ENCODE measurements around the gene NAT16.
"Not testable (repeated sequence)": the region's sequence is repeated elsewhere in the genome, so short reads cannot be mapped to it uniquely, and the experiment has no call there.

The NAT16 gene

DNA sequence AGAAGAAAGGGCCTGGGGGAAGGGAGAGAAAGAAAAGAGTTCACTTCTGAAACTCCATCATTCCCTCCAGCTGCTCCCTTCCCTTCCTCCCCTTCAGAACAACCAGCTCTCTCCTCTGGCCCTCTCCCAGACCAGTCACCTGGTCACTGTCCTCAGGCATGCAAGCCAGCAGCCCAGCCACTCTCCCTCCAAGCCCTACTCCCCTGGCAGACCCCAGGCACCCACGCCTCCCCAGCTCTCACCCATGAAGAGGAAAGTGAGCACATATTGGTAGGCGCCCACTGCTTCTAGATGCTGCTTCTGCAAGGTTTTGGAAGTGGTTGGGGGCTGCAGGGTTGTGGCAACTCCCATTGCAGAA is 20.4 kb upstream of the NAT16 start:
- Histone ChIP-seq H3K9me3 (ENCODE audit: control insufficient read depth, insufficient read depth, low read length) (no peaks in the 10 kb centered on the region), H3K27me3 (ENCODE audit: control insufficient read depth, insufficient read depth, low read length) (peaks cover 8% of the 10 kb centered on the region), H3K4me1 (ENCODE audit: control insufficient read depth, insufficient read depth, low read length) (peaks cover 3% of the 10 kb centered on the region), H3K36me3 (ENCODE audit: control insufficient read depth, insufficient read depth, low read length) (no peaks in the 10 kb centered on the region), H3K4me3 (ENCODE audit: low read depth, low read length) (peak overlapping the region; percentile 60), H3K9ac (ENCODE audit: low read depth, low read length) (no peak overlapping the region)

DNA sequence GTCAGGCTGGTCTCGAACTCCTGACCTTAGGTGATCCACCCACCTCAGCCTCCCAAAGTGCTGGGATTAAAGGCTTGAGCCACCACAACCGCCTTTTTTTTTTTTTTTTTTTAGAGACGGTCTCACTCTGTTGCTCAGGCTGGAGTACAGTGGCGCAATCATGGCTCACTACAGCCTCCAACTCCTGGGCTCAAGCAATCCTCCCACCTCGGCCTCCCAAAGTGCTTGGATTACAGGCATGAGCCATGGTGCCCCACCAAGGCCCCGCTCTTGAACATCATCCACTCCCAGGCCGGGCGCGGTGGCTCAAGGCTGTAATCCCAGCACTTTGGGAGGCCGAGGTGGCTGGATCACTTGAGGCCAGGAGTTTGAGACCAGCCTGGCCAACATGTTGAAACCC is 19.4 kb upstream of the NAT16 start:
- H3K4me3 ChIP-seq (ENCODE audit: low read depth, low read length); H3K9ac ChIP-seq (ENCODE audit: low read depth, low read length); H3K36me3 ChIP-seq (ENCODE audit: control insufficient read depth, insufficient read depth, low read length); H3K27me3 ChIP-seq (ENCODE audit: control insufficient read depth, insufficient read depth, low read length); H3K9me3 ChIP-seq (ENCODE audit: control insufficient read depth, insufficient read depth, low read length); H3K4me1 ChIP-seq (ENCODE audit: control insufficient read depth, insufficient read depth, low read length): not testable (repeated sequence)

GRCh38 chr7:101198476-101198875 is 18.4 kb upstream of the NAT16 start:
- H3K4me1 ChIP-seq (ENCODE audit: control insufficient read depth, insufficient read depth, low read length): peaks cover 3% of the 10 kb centered on the region
- H3K36me3 ChIP-seq (ENCODE audit: control insufficient read depth, insufficient read depth, low read length): no peaks in the 10 kb centered on the region
- no peak overlapping the region for H3K9ac ChIP-seq (ENCODE audit: low read depth, low read length)
- H3K4me3 ChIP-seq (ENCODE audit: low read depth, low read length): no peak overlapping the region
- peaks cover 8% of the 10 kb centered on the region for H3K27me3 ChIP-seq (ENCODE audit: control insufficient read depth, insufficient read depth, low read length)
- no peaks in the 10 kb centered on the region for H3K9me3 ChIP-seq (ENCODE audit: control insufficient read depth, insufficient read depth, low read length)

GRCh38 chr7:101197991-101198390 is 17.9 kb upstream of the NAT16 start:
- peaks cover 7% of the 10 kb centered on the region for H3K27me3 ChIP-seq (ENCODE audit: control insufficient read depth, insufficient read depth, low read length)
- no peak overlapping the region for H3K9ac ChIP-seq (ENCODE audit: low read depth, low read length)
- H3K4me3 ChIP-seq (ENCODE audit: low read depth, low read length): no peak overlapping the region
- no peaks in the 10 kb centered on the region for H3K9me3 ChIP-seq (ENCODE audit: control insufficient read depth, insufficient read depth, low read length)
- no peaks in the 10 kb centered on the region for H3K36me3 ChIP-seq (ENCODE audit: control insufficient read depth, insufficient read depth, low read length)
- peaks cover 3% of the 10 kb centered on the region for H3K4me1 ChIP-seq (ENCODE audit: control insufficient read depth, insufficient read depth, low read length)

DNA sequence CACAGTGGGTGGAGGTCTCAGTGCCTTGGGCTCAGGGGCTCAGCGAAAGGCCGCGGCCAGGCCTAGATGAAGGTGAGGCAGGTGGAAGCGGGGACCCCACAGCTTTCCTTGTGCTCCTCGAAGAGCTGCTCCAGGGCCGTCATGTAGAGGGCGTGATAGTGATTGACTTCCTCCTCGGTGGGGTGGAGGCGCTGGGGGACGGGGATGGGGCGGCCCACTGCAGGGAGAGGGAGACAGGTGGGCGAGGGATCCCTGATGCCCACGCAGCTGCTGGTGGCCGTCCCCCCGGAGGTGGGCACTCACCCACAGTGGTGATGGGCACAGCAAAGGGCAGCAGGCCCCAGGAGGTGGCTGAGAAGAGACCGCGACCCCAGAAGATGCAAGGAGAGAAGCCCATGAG is 15.8 kb upstream of the NAT16 start:
- Histone ChIP-seq H3K4me3 (ENCODE audit: low read depth, low read length) (no peak overlapping the region), H3K4me1 (ENCODE audit: control insufficient read depth, insufficient read depth, low read length) (peaks cover 3% of the 10 kb centered on the region), H3K9ac (ENCODE audit: low read depth, low read length) (no peak overlapping the region), H3K9me3 (ENCODE audit: control insufficient read depth, insufficient read depth, low read length) (no peaks in the 10 kb centered on the region), H3K36me3 (ENCODE audit: control insufficient read depth, insufficient read depth, low read length) (no peaks in the 10 kb centered on the region), H3K27me3 (ENCODE audit: control insufficient read depth, insufficient read depth, low read length) (no peaks in the 10 kb centered on the region)

GRCh38 chr7:101189109-101189508 is 9.0 kb upstream of the NAT16 start:
- Histone ChIP-seq H3K4me1 (ENCODE audit: control insufficient read depth, insufficient read depth, low read length) (no peaks in the 10 kb centered on the region), H3K4me3 (ENCODE audit: low read depth, low read length) (no peak overlapping the region), H3K36me3 (ENCODE audit: control insufficient read depth, insufficient read depth, low read length) (no peaks in the 10 kb centered on the region), H3K9me3 (ENCODE audit: control insufficient read depth, insufficient read depth, low read length) (no peaks in the 10 kb centered on the region), H3K27me3 (ENCODE audit: control insufficient read depth, insufficient read depth, low read length) (no peaks in the 10 kb centered on the region), H3K9ac (ENCODE audit: low read depth, low read length) (no peak overlapping the region)

DNA sequence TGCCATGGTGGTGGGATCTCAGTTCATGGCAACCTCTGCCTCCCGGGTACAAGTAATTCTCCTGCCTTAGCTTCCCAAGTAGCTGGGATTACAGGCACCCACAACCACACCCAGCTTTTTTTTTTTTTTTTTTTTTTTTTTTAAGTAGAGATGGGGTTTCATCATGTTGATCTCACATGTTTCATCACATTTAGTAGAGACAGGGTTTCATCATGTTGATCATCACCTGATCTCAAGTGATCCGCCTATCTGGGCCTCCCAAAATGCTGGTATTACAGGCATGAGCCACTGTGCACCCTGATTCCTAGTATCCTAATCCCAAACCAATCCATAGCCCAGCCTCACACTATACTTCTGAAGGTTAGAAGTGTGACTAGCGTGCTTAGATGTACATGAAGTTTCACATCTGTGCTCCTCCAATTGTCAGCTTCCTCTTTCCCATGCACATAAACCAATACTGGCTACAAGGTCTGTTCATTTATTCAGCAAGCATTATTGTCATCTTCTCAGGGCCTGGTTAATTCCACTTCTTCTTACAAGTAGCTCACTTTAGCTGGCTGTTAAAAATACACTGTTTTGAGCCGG is 6.8 kb upstream of the NAT16 start:
- no peaks in the 10 kb centered on the region for H3K27me3 ChIP-seq (ENCODE audit: control insufficient read depth, insufficient read depth, low read length)
- no peaks in the 10 kb centered on the region for H3K36me3 ChIP-seq (ENCODE audit: control insufficient read depth, insufficient read depth, low read length)
- no peak overlapping the region for H3K9ac ChIP-seq (ENCODE audit: low read depth, low read length)
- no peak overlapping the region for H3K4me3 ChIP-seq (ENCODE audit: low read depth, low read length)
- no peaks in the 10 kb centered on the region for H3K4me1 ChIP-seq (ENCODE audit: control insufficient read depth, insufficient read depth, low read length)
- H3K9me3 ChIP-seq (ENCODE audit: control insufficient read depth, insufficient read depth, low read length): no peaks in the 10 kb centered on the region

- Histone ChIP-seq H3K27me3 (ENCODE audit: control insufficient read depth, insufficient read depth, low read length) (no peaks in the 10 kb centered on the region), H3K9ac (ENCODE audit: low read depth, low read length) (no peak overlapping the region), H3K4me1 (ENCODE audit: control insufficient read depth, insufficient read depth, low read length) (no peaks in the 10 kb centered on the region), H3K9me3 (ENCODE audit: control insufficient read depth, insufficient read depth, low read length) (no peaks in the 10 kb centered on the region), H3K36me3 (ENCODE audit: control insufficient read depth, insufficient read depth, low read length) (no peaks in the 10 kb centered on the region), H3K4me3 (ENCODE audit: low read depth, low read length) (no peak overlapping the region)
These were observed 6.1 kb upstream of the NAT16 start for GRCh38 chr7:101186194-101186593.

DNA sequence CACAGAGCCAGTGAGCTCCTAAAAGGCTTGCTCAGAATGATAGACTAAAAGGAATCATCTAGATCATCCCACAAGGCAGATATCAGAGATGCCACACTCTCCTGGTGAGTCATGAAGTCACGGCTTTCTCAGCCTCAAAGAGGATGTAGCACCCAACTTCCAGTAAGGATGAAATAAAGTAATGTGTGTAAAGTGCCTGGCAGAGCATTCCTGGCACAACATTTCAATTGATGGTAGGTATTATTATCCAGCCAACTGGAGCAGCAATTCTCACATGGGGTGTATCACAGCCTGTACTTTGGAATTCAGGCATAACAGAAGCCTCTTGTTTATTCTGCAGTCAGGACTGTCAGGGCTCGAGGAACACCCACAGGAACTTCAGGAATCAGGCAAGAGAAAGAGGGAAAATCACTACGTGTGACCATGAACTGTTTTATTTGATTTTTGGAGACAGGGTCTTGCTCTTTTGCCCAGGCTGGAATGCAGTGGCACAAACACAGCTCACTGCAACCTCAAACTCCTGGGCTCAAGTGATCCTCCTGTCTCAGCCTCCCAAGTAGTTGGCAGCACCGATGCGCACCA is 5.3 kb upstream of the NAT16 start:
- H3K27me3 ChIP-seq (ENCODE audit: control insufficient read depth, insufficient read depth, low read length): peaks cover 7% of the 10 kb centered on the region

DNA sequence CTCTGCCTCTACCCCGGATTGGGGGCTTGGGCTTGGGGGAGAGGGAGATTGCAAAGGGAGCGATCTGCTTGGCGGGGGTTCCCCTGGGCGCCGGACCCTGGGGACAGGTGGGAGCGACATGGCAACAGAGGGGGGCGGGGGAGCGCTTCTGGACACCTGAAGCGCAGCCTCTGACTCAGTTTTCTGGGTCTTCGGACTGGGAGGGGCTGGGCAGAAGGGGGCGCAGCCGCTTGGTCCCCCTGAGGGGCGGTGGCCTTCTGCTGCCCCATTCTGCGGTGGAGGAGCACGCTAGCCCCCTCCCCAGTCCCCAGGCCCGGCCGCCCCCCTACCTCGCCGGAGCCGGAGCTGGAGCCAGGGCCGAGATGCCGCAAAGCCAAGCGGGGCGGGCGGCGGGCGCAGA is 380 bp downstream of the NAT16 start:
- Histone ChIP-seq H3K4me1 (ENCODE audit: control insufficient read depth, insufficient read depth, low read length) (no peaks in the 10 kb centered on the region), H3K4me3 (ENCODE audit: low read depth, low read length) (peak overlapping the region; percentile 53), H3K9ac (ENCODE audit: low read depth, low read length) (no peak overlapping the region), H3K36me3 (ENCODE audit: control insufficient read depth, insufficient read depth, low read length) (no peaks in the 10 kb centered on the region), H3K9me3 (ENCODE audit: control insufficient read depth, insufficient read depth, low read length) (no peaks in the 10 kb centered on the region), H3K27me3 (ENCODE audit: control insufficient read depth, insufficient read depth, low read length) (peaks cover 46% of the 10 kb centered on the region)

More for the DNA sequence above, 5.3 kb upstream of the NAT16 start:
- no peaks in the 10 kb centered on the region for H3K4me1 ChIP-seq (ENCODE audit: control insufficient read depth, insufficient read depth, low read length)
- no peaks in the 10 kb centered on the region for H3K9me3 ChIP-seq (ENCODE audit: control insufficient read depth, insufficient read depth, low read length)
- H3K36me3 ChIP-seq (ENCODE audit: control insufficient read depth, insufficient read depth, low read length): no peaks in the 10 kb centered on the region
- no peak overlapping the region for H3K4me3 ChIP-seq (ENCODE audit: low read depth, low read length)
- H3K9ac ChIP-seq (ENCODE audit: low read depth, low read length): no peak overlapping the region

DNA sequence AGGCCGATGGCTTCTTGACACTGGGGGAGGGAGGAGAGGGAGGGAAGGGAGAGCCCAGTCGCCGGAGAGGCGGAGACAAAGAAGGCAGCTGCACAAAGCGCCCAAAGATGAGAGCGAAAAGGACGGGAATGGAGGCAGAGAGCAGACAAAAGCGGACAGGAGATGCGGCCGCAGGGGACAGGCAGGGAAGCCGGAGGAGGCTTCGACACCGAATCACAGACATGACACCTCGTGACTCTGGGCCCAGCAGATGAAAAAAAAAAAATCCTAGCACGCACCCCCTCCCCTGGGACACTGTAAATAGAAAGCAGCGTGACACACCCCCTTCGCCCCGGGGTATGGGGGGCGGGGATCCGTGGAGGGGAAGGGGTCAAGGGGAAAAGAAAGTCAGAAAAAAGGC is 976 bp downstream of the NAT16 start:
- H3K36me3 ChIP-seq (ENCODE audit: control insufficient read depth, insufficient read depth, low read length): no peaks in the 10 kb centered on the region
- H3K27me3 ChIP-seq (ENCODE audit: control insufficient read depth, insufficient read depth, low read length): peaks cover 52% of the 10 kb centered on the region
- no peaks in the 10 kb centered on the region for H3K9me3 ChIP-seq (ENCODE audit: control insufficient read depth, insufficient read depth, low read length)
- H3K4me3 ChIP-seq (ENCODE audit: low read depth, low read length): peak overlapping the region; percentile 53
- H3K4me1 ChIP-seq (ENCODE audit: control insufficient read depth, insufficient read depth, low read length): no peaks in the 10 kb centered on the region
- no peak overlapping the region for H3K9ac ChIP-seq (ENCODE audit: low read depth, low read length)

DNA sequence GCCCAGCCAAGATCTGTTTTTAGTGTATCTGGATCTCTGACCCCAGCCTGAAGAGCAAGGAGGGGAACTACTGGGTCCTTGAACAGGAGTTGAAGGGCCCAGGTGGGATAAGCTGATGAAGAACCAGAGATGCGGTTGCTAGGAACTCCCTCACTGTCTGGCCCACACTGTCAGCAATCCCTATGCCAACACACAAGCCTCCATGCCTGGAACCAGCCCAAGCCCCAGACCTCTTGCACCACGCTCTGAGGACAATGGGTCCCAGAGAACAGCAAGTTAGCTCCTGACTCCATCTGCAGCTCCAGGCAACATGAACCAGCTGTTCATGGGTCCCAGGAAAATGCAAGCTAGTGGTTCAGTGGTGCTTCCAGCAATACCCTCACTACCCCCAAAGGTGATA is 2.4 kb downstream of the NAT16 start:
- no peak overlapping the region for H3K9ac ChIP-seq (ENCODE audit: low read depth, low read length)
- H3K4me3 ChIP-seq (ENCODE audit: low read depth, low read length): no peak overlapping the region
- H3K4me1 ChIP-seq (ENCODE audit: control insufficient read depth, insufficient read depth, low read length): peaks cover 4% of the 10 kb centered on the region
- H3K27me3 ChIP-seq (ENCODE audit: control insufficient read depth, insufficient read depth, low read length): peaks cover 66% of the 10 kb centered on the region
- no peaks in the 10 kb centered on the region for H3K9me3 ChIP-seq (ENCODE audit: control insufficient read depth, insufficient read depth, low read length)
- H3K36me3 ChIP-seq (ENCODE audit: control insufficient read depth, insufficient read depth, low read length): no peaks in the 10 kb centered on the region

Data from iPS-15b (cell line).